ENCODE data around the gene SH3YL1.

The SH3YL1 gene, protein sequence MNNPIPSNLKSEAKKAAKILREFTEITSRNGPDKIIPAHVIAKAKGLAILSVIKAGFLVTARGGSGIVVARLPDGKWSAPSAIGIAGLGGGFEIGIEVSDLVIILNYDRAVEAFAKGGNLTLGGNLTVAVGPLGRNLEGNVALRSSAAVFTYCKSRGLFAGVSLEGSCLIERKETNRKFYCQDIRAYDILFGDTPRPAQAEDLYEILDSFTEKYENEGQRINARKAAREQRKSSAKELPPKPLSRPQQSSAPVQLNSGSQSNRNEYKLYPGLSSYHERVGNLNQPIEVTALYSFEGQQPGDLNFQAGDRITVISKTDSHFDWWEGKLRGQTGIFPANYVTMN

DNA sequence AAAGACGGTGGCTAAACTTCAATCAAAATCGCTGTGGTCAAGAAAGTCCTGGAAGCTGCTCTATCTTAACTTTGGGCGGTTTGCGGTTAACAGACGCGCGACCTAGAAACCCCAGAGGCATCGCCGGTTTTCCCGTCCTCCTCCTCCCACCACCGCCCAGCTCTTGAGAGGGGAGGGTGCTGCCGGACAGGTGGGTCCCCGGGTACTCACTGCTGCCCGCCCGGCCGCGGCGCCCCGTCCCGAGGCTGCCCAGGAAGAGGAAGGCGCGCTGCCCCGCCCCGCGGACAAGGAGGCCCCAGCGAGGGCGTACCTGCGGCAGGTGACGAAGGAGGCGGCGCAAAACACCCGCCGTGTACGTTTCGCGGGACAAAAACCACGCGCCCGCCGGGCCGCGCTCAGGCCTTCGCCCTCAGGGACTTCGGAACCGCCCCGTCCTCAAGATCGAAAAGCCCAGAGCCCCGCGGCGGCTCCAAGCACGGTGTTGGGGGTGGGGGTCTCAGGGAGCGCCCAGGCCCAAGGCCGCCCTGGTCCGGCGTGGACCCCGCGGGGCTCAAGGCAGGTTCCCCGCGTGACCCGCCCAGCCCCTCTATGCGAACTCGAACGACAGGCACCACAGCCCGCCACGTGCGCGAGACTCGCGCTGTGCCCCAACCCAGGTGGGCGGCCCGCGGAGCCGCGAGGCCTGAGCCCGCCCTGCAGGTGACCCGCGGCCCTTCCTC lies at the start of gene SH3YL1:
TSS of gene SH3YL1 (minus strand) at position 259 of the 719 bp plus-strand sequence. CDS start at position 211, 48 bp downstream.
- no peak for DNase-seq (ENCODE audit: low read depth)

DNA sequence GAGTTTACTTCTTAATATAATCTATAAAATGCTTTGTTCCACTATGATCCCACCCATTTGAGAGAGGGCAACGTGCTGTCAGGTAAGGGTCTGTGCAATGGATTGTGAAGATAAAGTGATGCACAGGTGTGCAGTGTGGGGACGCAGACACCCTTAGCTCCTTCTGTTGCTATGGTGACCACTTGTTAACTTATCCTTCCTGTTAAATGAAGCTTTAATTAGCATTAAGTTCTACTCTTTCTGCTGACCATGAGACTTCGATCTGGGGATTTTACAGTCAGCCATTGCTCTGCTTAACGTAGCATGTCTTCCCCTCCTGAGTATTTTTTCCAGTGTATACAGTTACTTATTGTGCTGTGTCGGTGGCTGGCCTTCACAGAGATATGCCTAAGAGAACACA lies 47.2 kb upstream of the SH3YL1 start:
- DNase-seq (ENCODE audit: low read depth): no peak

- DNase-seq (ENCODE audit: low read depth): no peak
Measured at GRCh38 chr2:309954-310510, 46.2 kb upstream of the SH3YL1 start.

DNA sequence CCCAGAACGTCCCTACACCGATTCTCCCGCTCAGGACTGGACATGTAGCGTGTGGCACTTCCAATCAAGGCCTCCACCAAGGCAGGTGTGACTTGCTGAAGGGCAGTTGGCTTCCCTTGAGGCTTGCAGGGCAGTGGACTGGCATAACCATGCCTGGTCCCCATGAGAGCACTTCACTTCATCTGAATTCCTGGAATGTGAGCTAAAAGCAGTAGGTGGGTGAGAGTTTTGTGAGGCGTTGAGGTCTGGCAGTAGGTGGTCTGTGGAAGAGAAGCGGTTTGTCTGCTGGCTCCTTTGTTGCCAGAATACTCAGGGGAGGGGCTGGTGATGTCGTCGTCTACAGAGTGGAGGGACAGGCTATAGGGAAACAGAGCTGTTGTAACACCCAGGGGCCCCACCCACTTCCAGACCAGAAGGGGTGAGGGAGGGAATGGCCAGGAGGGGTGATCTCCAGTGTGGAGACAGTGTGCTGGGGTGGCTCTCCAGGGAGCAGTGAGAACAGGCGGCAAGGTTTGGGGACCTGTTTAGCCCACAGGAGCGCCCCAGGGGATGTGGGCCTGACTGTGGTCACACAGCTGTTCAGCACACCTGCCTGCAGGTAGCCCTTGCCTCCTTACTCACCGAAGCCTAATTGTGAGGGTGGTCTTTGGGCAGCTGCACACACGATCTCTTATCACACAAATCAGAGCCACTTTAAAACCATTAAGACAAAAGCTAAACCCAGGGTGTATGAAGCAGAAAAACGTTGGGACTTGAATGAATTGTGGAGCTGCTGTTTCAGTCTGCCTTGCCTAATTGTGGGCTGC lies 45.5 kb upstream of the SH3YL1 start:
- DNase-seq (ENCODE audit: low read depth): no peak

DNA sequence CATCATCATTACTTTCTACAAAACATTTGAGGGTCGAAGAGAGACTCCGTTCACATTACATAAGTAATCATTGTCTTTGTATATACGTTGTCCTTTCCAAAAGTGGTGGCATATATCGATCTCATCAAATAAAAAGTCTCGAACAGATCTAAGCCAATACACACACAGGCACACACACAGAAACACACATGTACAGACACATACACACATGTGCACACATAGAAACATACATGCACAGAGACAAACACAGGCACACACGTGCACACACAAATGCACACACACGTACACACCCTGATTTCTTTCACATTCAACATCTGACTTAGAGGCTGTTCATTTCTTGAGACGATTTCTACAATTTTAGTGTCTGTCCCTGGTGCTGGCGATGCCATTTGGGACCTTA lies 41.5 kb upstream of the SH3YL1 start:
- no peak for DNase-seq (ENCODE audit: low read depth)

DNA sequence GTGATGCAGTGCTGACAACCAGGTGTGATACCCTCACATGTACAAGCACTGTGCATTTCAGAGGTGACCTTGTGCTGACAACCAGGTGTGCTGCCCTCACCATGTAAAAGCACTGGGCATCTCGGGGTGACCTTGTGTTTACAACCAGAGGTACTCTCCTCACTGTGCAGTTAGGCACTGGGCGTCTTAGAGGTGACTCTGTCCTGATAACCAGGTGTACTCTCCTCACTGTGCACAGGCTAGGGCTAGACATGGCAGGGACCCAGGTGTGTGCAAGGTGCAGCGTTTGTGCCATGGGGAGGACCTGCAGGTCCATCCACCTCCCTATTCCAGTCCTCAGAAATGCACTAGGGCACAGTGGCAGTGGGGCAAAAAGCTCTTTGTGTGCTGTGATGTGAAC lies 32.5 kb upstream of the SH3YL1 start:
- no peak for DNase-seq (ENCODE audit: low read depth)

- no peak for DNase-seq (ENCODE audit: low read depth)
Measured at GRCh38 chr2:295090-295489, 31.3 kb upstream of the SH3YL1 start.

DNA sequence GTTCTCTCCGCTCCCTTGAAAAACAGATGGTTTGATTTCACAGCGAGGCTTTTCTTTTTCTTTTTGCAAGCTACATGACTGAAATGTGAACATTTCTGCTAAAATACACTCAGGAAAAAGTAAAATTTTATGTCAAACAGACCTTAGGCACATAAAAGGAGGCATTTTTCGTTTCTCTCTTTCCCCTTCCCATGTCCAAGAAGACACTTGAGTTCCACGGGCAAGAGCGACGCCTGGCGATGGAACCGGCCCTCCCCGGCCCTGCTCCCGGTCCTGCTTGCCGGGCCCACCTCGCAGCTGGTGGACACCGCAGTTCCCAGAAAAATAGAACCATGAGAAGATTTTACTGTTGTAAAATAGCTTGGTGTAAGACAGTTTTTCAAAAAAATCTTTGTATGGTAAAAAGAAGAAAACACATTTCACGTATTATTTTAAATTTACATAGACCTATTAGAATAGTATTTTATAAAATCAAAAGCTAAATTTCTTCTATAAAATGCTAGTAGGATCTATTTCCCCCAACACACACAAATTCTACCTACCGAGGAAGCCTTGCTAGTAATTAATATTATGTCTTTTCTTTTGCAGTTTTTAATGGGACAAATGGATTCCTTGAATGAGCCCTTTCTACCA lies 26.4 kb upstream of the SH3YL1 start:
- DNase-seq (ENCODE audit: low read depth): no peak

GRCh38 chr2:289362-290089 lies 25.7 kb upstream of the SH3YL1 start:
- no peak for DNase-seq (ENCODE audit: low read depth)

- no peak for DNase-seq (ENCODE audit: low read depth)
Measured at GRCh38 chr2:288758-289361, 25.0 kb upstream of the SH3YL1 start.

- no peak for DNase-seq (ENCODE audit: low read depth)
Measured at GRCh38 chr2:287911-288757, 24.3 kb upstream of the SH3YL1 start, which contains the start of gene ALKAL2. TSS of gene ALKAL2 (minus strand) at chr2:288091. CDS start at chr2:287835, 256 bp downstream.

DNA sequence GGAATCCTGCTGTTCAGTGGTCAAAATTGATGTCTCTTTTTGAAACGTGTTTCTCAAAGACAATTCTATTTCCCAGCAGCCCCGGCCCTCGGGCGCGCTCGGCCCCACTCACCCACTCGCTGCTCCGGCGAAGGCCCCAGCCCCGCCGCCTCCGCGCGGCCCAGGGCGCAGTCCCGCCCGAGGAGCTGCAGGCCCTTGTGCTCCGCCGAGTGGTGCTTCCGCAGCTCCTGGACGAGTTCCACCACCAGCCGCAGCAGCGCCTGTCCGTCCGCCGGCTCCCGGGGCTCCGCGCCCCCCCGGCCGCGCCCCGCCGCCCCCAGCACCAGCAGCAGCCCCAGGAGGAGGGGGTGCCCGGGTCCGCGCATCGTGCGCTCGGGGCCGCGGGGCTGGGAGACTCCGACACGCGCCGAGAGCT lies 23.6 kb upstream of the SH3YL1 start:
- DNase-seq (ENCODE audit: low read depth): no peak

DNA sequence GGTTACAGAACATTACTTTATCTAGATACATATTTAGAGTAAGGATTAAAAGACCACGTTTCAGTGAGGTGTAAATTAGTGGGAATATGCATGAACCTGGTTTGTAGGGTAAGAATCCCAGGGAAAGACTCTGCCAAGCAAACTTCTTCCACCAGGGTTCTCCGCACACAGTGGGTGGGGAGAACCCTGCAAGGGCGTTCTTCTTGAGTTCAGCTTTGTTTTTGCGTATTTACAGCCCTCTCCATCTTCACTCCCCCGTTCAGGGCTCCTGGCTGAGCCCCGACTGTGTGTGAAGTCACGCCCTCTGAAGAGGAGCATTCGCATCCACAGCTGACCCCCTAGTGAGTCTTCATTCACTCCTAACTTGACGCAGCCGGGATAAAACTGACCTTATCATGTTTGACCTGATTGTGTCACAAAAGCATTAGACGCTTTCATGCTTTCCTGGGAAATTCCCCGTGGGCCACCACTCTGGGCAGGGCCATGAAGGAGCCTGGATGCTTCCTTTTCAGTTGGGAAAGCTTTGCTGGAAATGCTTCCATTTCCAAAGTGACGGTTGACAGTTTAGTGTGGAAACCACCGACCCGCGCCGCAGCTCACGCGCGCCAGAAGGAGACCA lies 23.1 kb upstream of the SH3YL1 start:
- DNase-seq (ENCODE audit: low read depth): no peak

- no peak for DNase-seq (ENCODE audit: low read depth)
Measured at GRCh38 chr2:286035-286434, 22.2 kb upstream of the SH3YL1 start.

DNA sequence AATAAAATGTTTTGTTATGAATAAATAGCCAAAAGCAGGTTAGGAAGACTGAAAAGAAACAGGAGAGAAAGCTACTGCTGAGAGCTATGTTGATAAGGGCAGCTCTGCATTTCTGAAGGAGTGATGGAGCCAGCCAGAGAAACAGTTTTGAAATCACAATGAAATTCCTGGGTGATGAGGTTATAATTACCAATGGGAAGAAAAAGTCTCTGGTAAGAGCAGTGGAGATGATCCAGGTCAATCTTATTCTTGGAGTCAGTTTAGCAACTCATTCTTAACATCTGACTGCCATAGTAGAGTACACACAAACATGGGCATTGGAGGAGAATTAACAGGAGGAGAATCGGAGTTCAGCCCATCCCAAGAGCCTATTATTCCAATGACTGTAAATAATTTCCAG lies 21.7 kb upstream of the SH3YL1 start:
- peak; percentile 70 for DNase-seq (ENCODE audit: low read depth)

- DNase-seq (ENCODE audit: low read depth): no peak
Measured at GRCh38 chr2:284896-285492, 21.2 kb upstream of the SH3YL1 start.

GRCh38 chr2:283996-284794 lies 20.4 kb upstream of the SH3YL1 start:
- no peak for DNase-seq (ENCODE audit: low read depth)

All from GM04503 (cell line).